Activated T-helper 2 cell treated with anti-CD3 and anti-CD28 coated beads, Interferon-gamma antibody, Interleukin-2, Interleukin-4, amounts not matched to agents 10 μg/mL and 5 μg/mL and 100 μg/mL, durations not matched to agents 14 hours and 24 hours and 36 hours (primary cell): ENCODE measurements around the gene ZNF14. TPM values are rescaled to one million over a fixed set of nuclear protein-coding genes. Genes with fewer than 3 reads are reported as not detected.
"Not testable (repeated sequence)": the region's sequence is repeated elsewhere in the genome, so short reads cannot be mapped to it uniquely, and the experiment has no call there.

Source experiments
- DNase-seq: peaks from one replicate; pipeline ENCODE4 v3.0.0; 2021; ENCODE audit warnings: low spot score
- H3K27ac Mint-ChIP-seq: one replicate; pipeline ENCODE4 v1.8.0; 2021; ENCODE audit warnings: mixed read lengths
- H3K27me3 Mint-ChIP-seq: one replicate; pipeline ENCODE4 v1.8.0; 2021; ENCODE audit warnings: low read depth, mixed read lengths
- H3K36me3 Mint-ChIP-seq: one replicate; pipeline ENCODE4 v1.8.0; 2021; ENCODE audit warnings: low read depth, mixed read lengths
- H3K4me1 Mint-ChIP-seq: one replicate; pipeline ENCODE4 v1.8.0; 2021; ENCODE audit warnings: low read depth, mixed read lengths
- H3K4me3 Mint-ChIP-seq: one replicate; pipeline ENCODE4 v1.8.0; 2021; ENCODE audit warnings: low read depth, mild to moderate bottlenecking, moderate library complexity, mixed read lengths
- H3K9me3 Mint-ChIP-seq: one replicate; pipeline ENCODE4 v1.8.0; 2021; ENCODE audit warnings: mixed read lengths
- intact Hi-C: fragments of 100-400 bp; cut with micrococcal nuclease; formaldehyde crosslinking; loops from one replicate; pipeline ENCODE4 v1.15.1; 2023
- total RNA-seq: library from RNA; stranded (reverse); gene quantifications from 2 replicates; pipeline ENCODE4 v1.2.3, GENCODE V29; 2022

The ZNF14 gene
- total RNA-seq, 1 donor from 2014 or later, result 4.2 TPM

DNA sequence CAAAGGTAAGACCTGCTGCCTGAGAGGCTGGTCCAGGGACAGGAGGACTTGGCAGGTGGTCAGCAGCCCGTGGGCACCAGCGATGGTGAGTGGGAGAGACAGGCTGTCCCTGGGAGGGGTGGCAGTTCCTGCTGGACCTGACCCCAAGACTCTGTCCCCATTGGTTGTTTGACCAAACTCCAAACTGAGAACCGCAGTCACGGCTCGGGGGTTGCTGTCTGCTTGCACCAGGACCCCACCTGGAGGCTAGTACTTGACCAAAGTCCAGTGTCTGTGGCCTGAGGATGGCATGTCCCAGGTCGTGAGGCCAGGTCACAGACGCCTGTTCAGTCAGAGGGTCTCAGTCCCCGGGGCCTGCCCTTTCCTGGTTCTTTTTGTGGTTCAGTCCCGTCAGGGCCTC, 9.9 kb upstream of the ZNF14 start:
- no peaks in the 10 kb centered on the region for H3K4me1 Mint-ChIP-seq
- DNase-seq, result no peak

DNA sequence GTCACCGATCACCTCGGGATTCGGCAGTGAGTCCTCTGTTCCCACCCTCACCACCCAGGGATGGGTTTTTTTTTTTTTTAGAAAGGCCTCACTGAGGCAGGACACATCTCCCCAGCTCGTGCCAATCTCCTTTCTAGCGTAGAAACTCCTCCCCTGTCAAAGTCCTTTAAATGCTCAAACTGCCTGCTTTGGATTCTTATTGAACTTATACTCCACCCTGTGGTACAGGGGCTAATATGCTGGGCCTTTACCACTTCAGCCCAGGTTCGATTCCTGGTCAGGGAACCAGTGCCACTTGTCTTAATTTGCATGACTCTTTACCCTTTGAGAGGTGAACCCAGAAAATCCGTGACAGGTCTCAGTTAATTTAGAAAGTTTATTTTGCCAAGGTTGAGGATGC, 8.3 kb upstream of the ZNF14 start:
- Mint-ChIP-seq H3K4me1 (no peaks in the 10 kb centered on the region), H3K4me3 (no peak overlapping the region), H3K9me3 (peaks cover 7% of the 10 kb centered on the region), H3K27me3 (no peaks in the 10 kb centered on the region), H3K27ac (no peak overlapping the region), H3K36me3 (no peaks in the 10 kb centered on the region)
- intact Hi-C loops, result no loop called here
- DNase-seq, result no peak

More for the DNA sequence above, 9.9 kb upstream of the ZNF14 start:
- Mint-ChIP-seq H3K27ac (no peak overlapping the region), H3K36me3 (no peaks in the 10 kb centered on the region), H3K27me3 (no peaks in the 10 kb centered on the region), H3K4me3 (no peak overlapping the region), H3K9me3 (peaks cover 7% of the 10 kb centered on the region)
- intact Hi-C loops, result no loop called here

DNA sequence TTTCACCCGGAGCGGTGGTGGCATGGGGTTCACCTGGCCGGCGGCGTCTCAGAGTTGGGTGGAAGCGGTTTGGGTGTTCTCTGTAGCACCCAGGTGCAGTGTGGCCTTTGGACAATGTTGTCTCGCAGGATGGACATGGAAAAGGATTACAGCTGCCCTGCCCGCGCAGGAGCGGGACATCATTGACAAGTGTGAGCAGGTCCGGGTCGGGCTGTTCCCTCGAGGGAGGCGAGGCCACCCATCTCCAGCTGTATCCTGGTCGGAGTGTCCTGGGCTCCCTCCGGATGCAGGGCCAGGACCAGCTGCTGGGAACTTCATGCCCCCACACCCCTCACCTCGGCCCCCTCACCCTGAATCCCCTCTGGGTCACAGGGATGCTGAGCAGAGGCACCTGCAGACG, 7.8 kb upstream of the ZNF14 start:
- H3K27ac Mint-ChIP-seq, result no peak overlapping the region
- peaks cover 7% of the 10 kb centered on the region for H3K9me3 Mint-ChIP-seq
- no peaks in the 10 kb centered on the region for H3K27me3 Mint-ChIP-seq
- intact Hi-C loops, result no loop called here
- no peaks in the 10 kb centered on the region for H3K36me3 Mint-ChIP-seq
- H3K4me1 Mint-ChIP-seq, result no peaks in the 10 kb centered on the region
- H3K4me3 Mint-ChIP-seq, result no peak overlapping the region
- DNase-seq, result no peak

DNA sequence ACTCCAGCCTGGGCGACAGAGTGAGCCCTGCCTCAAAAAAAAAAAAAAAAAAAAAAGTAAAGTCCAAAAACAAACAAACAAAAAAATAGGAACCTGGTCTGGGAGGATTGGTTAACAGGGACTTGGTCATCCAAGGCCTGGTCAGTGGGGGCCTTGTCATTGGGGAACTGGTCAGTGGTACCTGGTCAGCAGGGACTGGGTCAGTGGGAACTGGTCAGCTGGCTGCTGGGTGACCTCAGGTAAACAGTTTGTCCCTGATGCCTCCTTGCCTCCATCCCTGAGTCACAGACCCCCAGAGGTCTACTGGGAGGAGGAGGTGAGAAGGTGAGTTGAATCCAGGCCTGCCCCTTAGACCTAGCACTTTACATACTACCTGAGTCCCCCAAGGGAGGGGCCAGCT, 5.7 kb upstream of the ZNF14 start:
- Mint-ChIP-seq H3K4me3 (no peak overlapping the region), H3K4me1 (no peaks in the 10 kb centered on the region), H3K27ac (no peak overlapping the region), H3K9me3 (peaks cover 6% of the 10 kb centered on the region), H3K27me3 (no peaks in the 10 kb centered on the region), H3K36me3 (no peaks in the 10 kb centered on the region)
- intact Hi-C loops, result no loop called here
- DNase-seq, result no peak

DNA sequence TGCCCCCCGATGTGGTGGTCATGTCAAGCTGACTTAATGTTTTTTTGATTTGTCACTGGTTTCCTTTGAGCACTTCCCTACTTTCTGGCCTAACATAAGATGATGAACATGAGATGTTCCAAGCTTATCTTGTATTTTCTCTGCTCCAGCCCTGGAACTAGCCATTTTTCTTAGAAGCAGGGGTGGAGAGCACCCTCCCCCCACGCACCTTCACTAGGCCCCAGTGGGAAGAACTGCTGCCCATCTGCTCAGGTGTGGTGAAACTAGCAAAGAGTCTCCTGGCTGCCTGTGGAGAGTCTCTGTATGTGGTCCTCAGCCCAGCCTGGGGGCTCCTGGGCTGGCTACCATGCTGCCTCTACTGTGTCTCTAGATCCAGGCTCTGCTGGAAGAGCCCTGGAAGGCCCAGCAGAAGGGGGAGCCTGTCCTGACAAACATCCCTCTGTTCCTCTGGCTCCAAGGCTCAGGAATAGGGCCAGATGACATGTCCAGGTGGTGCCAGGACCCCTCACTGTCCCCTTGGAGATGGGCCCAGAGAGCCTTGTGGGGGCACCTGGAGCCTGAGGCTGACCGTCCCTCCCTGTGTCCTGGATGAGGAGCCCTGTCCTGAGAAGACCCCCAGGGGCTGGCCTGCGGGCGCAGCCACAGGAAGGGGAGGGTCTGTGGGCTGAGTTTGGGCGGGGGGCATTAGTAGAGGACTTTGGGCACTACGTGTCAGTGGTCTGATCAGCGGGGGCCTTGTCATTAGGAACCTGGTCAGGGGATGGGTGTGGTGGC, 4.8 kb upstream of the ZNF14 start:
- DNase-seq, result no peak
- no peak overlapping the region for H3K4me3 Mint-ChIP-seq

DNA sequence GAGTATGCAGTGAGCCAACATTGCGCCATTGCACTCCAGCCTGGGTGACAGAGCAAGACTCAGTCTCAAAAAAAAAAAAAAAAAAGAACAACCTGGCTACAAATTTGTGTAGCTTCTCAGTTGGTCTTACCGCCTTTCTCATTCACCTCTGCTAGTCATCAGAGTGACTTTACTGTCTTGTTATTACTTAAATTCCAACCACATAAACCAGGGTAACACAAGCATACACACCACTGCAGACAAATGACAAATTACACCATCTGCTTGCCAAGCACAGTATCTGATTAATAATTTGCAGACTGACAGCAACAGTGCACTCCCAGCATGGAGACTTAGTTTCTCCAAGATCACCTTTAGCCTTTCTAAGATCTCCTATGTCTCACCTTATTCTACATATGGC, 11.0 kb downstream of the ZNF14 start:
- intact Hi-C loops, result no loop called here
- no peak for DNase-seq
- no peaks in the 10 kb centered on the region for H3K27me3 Mint-ChIP-seq
- H3K4me3 Mint-ChIP-seq, result no peak overlapping the region
- H3K36me3 Mint-ChIP-seq, result peaks cover 80% of the 10 kb centered on the region
- H3K4me1 Mint-ChIP-seq, result no peaks in the 10 kb centered on the region
- H3K27ac Mint-ChIP-seq, result no peak overlapping the region
- peaks cover 87% of the 10 kb centered on the region for H3K9me3 Mint-ChIP-seq

More for the DNA sequence above, 4.8 kb upstream of the ZNF14 start:
- Mint-ChIP-seq H3K36me3 (peaks cover 6% of the 10 kb centered on the region), H3K4me1 (peaks cover 6% of the 10 kb centered on the region), H3K27me3 (no peaks in the 10 kb centered on the region), H3K27ac (no peak overlapping the region), H3K9me3 (peaks cover 8% of the 10 kb centered on the region)
- intact Hi-C loops, result no loop called here

DNA sequence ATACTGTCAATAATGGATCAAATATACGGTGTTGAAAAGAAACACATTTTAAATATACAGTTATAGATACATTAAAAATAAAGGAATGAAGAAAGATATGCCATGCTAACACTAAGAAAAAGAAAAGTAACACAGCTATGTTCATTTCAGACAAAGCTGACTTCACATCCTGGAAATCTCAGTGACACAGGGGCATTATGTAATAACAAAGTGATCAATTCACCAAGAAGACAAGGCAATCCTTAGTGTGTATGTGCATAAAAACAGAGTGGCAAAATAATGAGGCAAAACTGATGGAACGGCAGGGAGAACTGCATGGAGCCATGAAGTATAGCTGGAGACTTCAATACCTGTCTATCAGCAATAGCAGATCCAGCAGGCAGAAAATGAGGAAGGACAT, 13.1 kb downstream of the ZNF14 start:
- H3K27me3 Mint-ChIP-seq, result no peaks in the 10 kb centered on the region
- H3K4me3 Mint-ChIP-seq, result no peak overlapping the region
- H3K27ac Mint-ChIP-seq, result no peak overlapping the region
- peaks cover 86% of the 10 kb centered on the region for H3K9me3 Mint-ChIP-seq
- H3K36me3 Mint-ChIP-seq, result peaks cover 80% of the 10 kb centered on the region
- intact Hi-C loops, result no loop called here
- H3K4me1 Mint-ChIP-seq, result no peaks in the 10 kb centered on the region
- DNase-seq, result no peak

DNA sequence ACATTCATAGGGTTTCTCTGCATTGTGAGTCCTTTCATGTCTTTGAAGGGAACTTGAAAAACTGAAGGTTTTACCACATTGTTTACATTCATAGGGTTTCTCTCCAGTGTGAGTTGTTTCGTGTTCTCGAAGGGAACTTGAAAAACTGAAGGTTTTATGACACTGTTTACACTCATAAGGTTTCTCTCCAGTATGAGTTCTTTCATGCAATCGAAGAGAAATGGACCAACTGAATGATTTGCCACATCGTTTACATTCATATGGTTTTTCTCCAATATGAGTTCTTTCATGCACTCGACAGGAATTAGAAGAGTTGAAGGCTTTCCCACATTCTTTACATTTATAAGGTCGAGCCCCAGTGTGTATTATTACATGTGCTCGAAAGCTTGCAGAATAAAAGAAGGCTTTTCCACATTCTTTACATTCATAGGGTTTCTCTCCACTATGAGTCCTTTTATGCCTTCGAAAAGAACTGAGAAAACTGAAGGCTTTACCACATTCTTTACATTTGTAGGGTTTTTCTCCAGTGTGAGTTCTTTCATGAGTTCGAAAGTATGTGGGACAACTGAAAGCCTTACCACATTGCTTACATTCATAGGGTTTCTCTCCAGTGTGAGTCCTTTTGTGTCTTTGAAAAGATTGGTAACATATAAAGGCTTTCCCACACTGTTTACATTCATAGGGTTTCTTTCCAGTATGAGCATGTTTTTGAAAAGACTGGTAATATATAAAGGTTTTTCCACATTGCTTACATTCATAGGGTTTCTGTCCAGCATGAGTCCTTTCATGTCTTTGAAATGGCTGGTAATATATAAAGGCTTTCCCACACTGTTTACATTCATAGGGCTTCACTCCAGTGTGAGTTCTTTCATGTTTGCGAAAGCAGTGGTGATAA, 20.7 kb downstream of the ZNF14 start:
- intact Hi-C loops, result no loop called here
- H3K4me3 Mint-ChIP-seq, result no peak overlapping the region
- peaks cover 89% of the 10 kb centered on the region for H3K9me3 Mint-ChIP-seq
- DNase-seq, result no peak
- no peaks in the 10 kb centered on the region for H3K4me1 Mint-ChIP-seq
- H3K36me3 Mint-ChIP-seq, result peaks cover 76% of the 10 kb centered on the region
- no peaks in the 10 kb centered on the region for H3K27me3 Mint-ChIP-seq
- no peak overlapping the region for H3K27ac Mint-ChIP-seq

DNA sequence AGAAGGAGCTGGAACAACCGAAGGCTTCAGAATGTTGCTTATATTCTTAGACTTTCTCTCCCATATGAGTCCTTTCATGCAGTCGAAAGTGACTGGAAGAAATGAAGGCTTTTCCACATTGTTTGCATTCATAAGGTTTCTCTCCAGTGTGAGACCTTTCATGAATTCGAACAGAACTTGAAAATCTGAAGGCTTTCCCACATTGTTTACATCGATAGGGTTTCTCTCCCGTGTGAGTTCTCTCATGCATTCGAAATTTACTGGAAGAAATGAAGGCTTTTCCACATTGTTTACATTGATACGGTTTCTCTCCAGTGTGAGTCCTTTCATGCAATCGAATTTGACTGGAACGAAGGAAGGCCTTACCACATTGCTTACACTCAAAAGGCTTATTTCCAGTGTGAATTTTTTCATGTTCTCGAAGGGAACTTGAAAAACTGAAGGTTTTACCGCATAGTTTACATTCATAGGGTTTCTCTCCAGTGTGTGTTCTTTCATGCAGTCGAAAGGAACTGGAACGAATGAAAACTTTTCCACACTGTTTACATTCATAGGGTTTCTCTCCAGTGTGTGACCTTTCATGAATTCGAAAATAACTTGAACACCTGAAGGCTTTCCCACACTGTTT, 21.5 kb downstream of the ZNF14 start:
- Mint-ChIP-seq H3K27me3 (no peaks in the 10 kb centered on the region), H3K9me3 (peaks cover 88% of the 10 kb centered on the region), H3K27ac (no peak overlapping the region), H3K4me3 (no peak overlapping the region), H3K4me1 (no peaks in the 10 kb centered on the region), H3K36me3 (peaks cover 74% of the 10 kb centered on the region)
- intact Hi-C loops, result no loop called here
- no peak for DNase-seq

DNA sequence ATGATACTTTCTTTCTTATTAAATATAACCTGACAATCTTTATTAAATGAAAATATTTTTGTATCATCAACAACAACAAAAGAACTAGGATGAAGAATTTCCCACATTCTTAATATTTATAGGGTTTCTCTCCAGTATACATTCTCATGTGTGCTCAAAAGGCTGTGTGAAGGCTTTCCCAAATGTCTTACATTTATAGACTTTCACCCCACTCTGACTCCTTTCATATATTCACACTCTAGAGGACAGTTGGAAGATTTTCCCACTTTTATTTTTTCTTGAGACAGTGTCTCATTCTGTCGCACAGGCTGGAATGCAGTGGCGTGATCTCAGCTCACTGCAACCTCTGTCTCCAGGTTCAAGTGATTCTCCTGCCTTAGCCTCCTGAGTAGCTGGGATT, 22.4 kb downstream of the ZNF14 start:
- H3K27me3 Mint-ChIP-seq, result no peaks in the 10 kb centered on the region
- H3K4me3 Mint-ChIP-seq, result no peak overlapping the region
- peaks cover 72% of the 10 kb centered on the region for H3K36me3 Mint-ChIP-seq
- no peaks in the 10 kb centered on the region for H3K4me1 Mint-ChIP-seq
- H3K9me3 Mint-ChIP-seq, result peaks cover 88% of the 10 kb centered on the region
- no peak for DNase-seq
- no peak overlapping the region for H3K27ac Mint-ChIP-seq
- intact Hi-C loops, result no loop called here

DNA sequence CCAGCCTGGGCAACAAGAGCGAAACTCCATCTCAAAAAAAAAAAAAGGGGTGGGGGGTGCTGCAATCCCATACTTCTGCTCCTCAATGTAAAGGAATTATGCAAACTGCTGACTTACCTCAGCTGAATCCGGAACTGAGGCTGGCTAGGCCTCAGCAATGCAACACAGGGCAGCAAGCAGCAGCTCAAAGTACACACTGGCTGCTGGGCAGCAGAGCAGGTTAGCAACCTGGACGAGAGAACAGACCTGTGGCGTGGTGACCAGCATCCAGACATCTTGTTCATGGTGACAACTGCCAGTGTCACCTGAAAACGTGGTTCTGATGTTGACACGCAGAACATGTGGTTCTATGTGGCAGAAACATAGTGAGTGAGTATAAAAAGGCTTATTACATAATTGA, 28.1 kb downstream of the ZNF14 start:
- no peaks in the 10 kb centered on the region for H3K4me1 Mint-ChIP-seq
- intact Hi-C loops, result no loop called here
- DNase-seq, result no peak
- no peaks in the 10 kb centered on the region for H3K27me3 Mint-ChIP-seq
- H3K4me3 Mint-ChIP-seq, result no peak overlapping the region
- peaks cover 74% of the 10 kb centered on the region for H3K9me3 Mint-ChIP-seq
- no peak overlapping the region for H3K27ac Mint-ChIP-seq
- peaks cover 22% of the 10 kb centered on the region for H3K36me3 Mint-ChIP-seq

DNA sequence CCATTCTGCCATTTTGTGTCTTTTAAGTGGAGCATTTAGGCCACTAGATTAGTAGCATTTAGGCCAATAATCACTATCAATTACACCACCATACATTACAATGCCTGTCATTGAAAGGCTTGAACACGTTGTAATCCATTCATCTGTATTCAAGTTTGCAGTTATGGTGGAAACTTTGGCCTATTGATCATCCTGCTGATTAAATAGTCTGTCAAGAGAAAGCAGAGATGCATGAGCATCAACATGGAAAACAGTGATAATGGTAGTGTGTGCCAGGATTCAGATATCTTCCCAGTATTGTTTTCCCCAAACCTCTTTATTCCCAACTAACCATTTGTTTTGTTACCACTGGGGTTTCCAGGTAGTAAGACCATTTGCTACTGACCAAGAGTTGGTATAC, 32.4 kb downstream of the ZNF14 start:
- H3K4me3 Mint-ChIP-seq, H3K27me3 Mint-ChIP-seq, H3K36me3 Mint-ChIP-seq, H3K4me1 Mint-ChIP-seq, intact Hi-C loops, DNase-seq, H3K27ac Mint-ChIP-seq: not testable (repeated sequence)
- peaks cover 63% of the 10 kb centered on the region for H3K9me3 Mint-ChIP-seq

DNA sequence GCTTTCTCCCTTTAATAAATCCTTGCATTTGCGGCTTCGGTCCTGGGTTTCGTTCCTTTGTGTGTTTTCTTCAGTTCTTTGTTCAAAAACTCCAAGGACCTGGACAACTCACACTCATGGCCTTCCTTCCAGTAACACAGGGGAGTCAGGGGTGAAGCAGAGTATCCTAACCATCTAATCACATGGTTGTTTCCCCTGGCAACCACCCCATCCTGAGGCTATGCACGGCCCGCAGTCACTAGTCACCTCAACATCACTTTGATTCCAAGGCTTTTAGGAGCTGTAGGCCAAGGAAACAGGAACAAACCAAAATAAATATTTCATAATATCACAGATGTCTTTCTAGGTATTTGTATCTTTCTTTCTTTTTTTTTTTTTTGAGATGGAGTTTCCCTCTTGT, 35.3 kb downstream of the ZNF14 start:
- peaks cover 51% of the 10 kb centered on the region for H3K9me3 Mint-ChIP-seq
- DNase-seq, result no peak
- H3K27ac Mint-ChIP-seq, result no peak overlapping the region
- no peaks in the 10 kb centered on the region for H3K36me3 Mint-ChIP-seq
- H3K4me1 Mint-ChIP-seq, result no peaks in the 10 kb centered on the region
- H3K27me3 Mint-ChIP-seq, result no peaks in the 10 kb centered on the region
- H3K4me3 Mint-ChIP-seq, result no peak overlapping the region
- intact Hi-C loops, result no loop called here
